Measurements from ENCODE around the gene MMD2.

DNA sequence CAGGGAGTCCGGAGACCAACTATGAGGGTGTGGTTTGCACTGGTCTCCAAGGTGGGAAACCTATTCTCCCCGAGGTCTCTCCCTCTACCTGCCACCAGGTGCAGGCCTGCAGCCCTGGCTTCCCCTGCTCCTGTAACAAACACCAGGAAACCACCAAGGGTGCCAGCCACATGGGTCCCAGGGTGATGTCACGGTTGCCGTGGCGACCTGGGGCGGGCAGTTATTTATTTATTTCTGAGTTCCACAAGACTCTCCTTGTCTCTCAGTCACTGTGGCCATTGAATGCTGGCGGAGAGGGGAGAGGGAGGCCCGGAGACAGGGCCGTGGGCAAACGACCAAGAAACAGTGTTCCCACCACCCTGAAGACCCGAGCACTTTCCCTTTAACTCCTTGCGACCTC, 27.0 kb downstream of the MMD2 start:
- TF ChIP-seq POLR2AphosphoS5 (IDR thresholded peaks at IDR 0.05; ENCODE audit: insufficient read depth, low read depth, low read length) (no peak), EZH2 (IDR thresholded peaks at IDR 0.05; ENCODE audit: borderline replicate concordance, low read depth, low read length, severe bottlenecking) (no peak), MAX (IDR thresholded peaks at IDR 0.05; ENCODE audit: insufficient read depth, insufficient read length) (no peak)
- TF ChIP-seq, protein P1, sequence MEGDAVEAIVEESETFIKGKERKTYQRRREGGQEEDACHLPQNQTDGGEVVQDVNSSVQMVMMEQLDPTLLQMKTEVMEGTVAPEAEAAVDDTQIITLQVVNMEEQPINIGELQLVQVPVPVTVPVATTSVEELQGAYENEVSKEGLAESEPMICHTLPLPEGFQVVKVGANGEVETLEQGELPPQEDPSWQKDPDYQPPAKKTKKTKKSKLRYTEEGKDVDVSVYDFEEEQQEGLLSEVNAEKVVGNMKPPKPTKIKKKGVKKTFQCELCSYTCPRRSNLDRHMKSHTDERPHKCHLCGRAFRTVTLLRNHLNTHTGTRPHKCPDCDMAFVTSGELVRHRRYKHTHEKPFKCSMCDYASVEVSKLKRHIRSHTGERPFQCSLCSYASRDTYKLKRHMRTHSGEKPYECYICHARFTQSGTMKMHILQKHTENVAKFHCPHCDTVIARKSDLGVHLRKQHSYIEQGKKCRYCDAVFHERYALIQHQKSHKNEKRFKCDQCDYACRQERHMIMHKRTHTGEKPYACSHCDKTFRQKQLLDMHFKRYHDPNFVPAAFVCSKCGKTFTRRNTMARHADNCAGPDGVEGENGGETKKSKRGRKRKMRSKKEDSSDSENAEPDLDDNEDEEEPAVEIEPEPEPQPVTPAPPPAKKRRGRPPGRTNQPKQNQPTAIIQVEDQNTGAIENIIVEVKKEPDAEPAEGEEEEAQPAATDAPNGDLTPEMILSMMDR (IDR thresholded peaks at IDR 0.05; ENCODE audit: extremely low read depth in 1 of 2, insufficient read depth in 1 of 2, low read depth in 1 of 2, low read length in 2 of 2), result no peak
